Neural cell (in vitro differentiated cells): ENCODE results near the gene TEX11. TPM values are rescaled to one million over a fixed set of nuclear protein-coding genes. Genes with fewer than 3 reads are reported as not detected.

Experiments
- H2AFZ ChIP-seq: fragments of 200-600, 300-800 bp; sonication (generic), shearing (Covaris generic); 2 replicates; pipeline ENCODE4 v1.6.0; 2014; ENCODE audit warnings: low read depth, mild to moderate bottlenecking, antibody characterized with exemption, low read length, moderate library complexity
- H3F3A ChIP-seq: fragments of 200-600 bp; shearing (Covaris generic); 2 replicates; pipeline ENCODE4 v1.6.1; 2016; ENCODE audit warnings: mild to moderate bottlenecking, moderate library complexity, mixed read lengths, antibody characterized with exemption, low read length; ENCODE audit not compliant: insufficient read depth, poor library complexity, severe bottlenecking
- H3K27ac ChIP-seq: fragments of 200-600, 300-800 bp; sonication (generic), shearing (Covaris generic); 2 replicates; pipeline ENCODE4 v1.5.1; 2014; ENCODE audit warnings: mild to moderate bottlenecking, low read length, moderate library complexity
- H3K27me3 ChIP-seq: fragments of 300-800, 200-600 bp; sonication (generic), shearing (Covaris generic); 2 replicates; pipeline ENCODE4 v1.6.0; 2014; ENCODE audit warnings: mild to moderate bottlenecking, low read depth, low read length, moderate library complexity; ENCODE audit not compliant: insufficient read depth
- H3K36me3 ChIP-seq: fragments of 300-800, 200-600 bp; sonication (generic), shearing (Covaris generic); 2 replicates; pipeline ENCODE4 v1.5.1; 2014; ENCODE audit warnings: mild to moderate bottlenecking, antibody characterized with exemption, low read length, moderate library complexity; ENCODE audit not compliant: insufficient read depth
- H3K4me2 ChIP-seq: fragments of 300-800, 200-600 bp; sonication (generic), shearing (Covaris generic); 2 replicates; pipeline ENCODE4 v1.6.0; 2014; ENCODE audit warnings: mild to moderate bottlenecking, low read length
- H3K4me3 ChIP-seq: fragments of 300-800, 200-600 bp; sonication (generic), shearing (Covaris generic); 2 replicates; pipeline ENCODE4 v1.5.1; 2014; ENCODE audit warnings: mild to moderate bottlenecking, low read length, moderate library complexity
- H3K79me2 ChIP-seq: fragments of 200-600 bp; shearing (Covaris generic); replicated peaks from 2 replicates; pipeline ENCODE4 v1.6.0; 2014; ENCODE audit warnings: mild to moderate bottlenecking, low read length, moderate library complexity; ENCODE audit not compliant: insufficient read depth
- H3K9ac ChIP-seq: fragments of 300-800, 200-600 bp; sonication (generic), shearing (Covaris generic); 2 replicates; pipeline ENCODE4 v1.6.1; 2016; ENCODE audit warnings: mild to moderate bottlenecking, low read length, mixed read lengths
- H3K9me2 ChIP-seq: fragments of 200-600 bp; shearing (Covaris generic); 2 replicates; pipeline ENCODE4 v1.6.1; 2016; ENCODE audit warnings: mild to moderate bottlenecking, low read length, mixed read lengths; ENCODE audit not compliant: insufficient read depth
- H3K9me3 ChIP-seq: fragments of 200-600, 300-800 bp; sonication (generic), shearing (Covaris generic); 2 replicates; pipeline ENCODE4 v1.6.1; 2016; ENCODE audit warnings: mild to moderate bottlenecking, mixed run types, low read length, moderate library complexity, mixed read lengths
- H4K20me1 ChIP-seq: fragments of 200-600 bp; shearing (Covaris generic); 2 replicates; pipeline ENCODE4 v1.6.1; 2016; ENCODE audit warnings: mild to moderate bottlenecking, mixed run types; ENCODE audit not compliant: insufficient read depth
- EP300 ChIP-seq: fragments of 450-650 bp; conservative IDR thresholded peaks from 2 replicates; pipeline ENCODE4 v1.6.1; 2014; ENCODE audit warnings: antibody characterized with exemption, mild to moderate bottlenecking, moderate library complexity; ENCODE audit not compliant: poor library complexity, severe bottlenecking
- EZH2 ChIP-seq: fragments of 200-600, 300-800 bp; shearing (Covaris generic), sonication (generic); IDR thresholded peaks from 2 replicates; pipeline ENCODE4 v1.6.1; 2014; ENCODE audit warnings: antibody characterized with exemption, low read length, borderline replicate concordance, mild to moderate bottlenecking; ENCODE audit not compliant: insufficient read depth, poor library complexity, severe bottlenecking
- MXI1 ChIP-seq: fragments of 450-650 bp; conservative IDR thresholded peaks from 2 replicates; pipeline ENCODE4 v1.6.1; 2014; ENCODE audit warnings: antibody characterized with exemption, mild to moderate bottlenecking; ENCODE audit not compliant: poor library complexity, severe bottlenecking
- POLR2AphosphoS5 ChIP-seq: IDR thresholded peaks from 2 replicates; pipeline ENCODE4 v1.6.1; 2012
- RAD21 ChIP-seq: fragments of 450-650 bp; conservative IDR thresholded peaks from 2 replicates; pipeline ENCODE4 v1.6.1; 2014; ENCODE audit warnings: antibody characterized with exemption, mild to moderate bottlenecking, moderate library complexity
- SMC3 ChIP-seq: fragments of 450-650 bp; conservative IDR thresholded peaks from 2 replicates; pipeline ENCODE4 v1.6.1; 2014; ENCODE audit warnings: antibody characterized with exemption, mild to moderate bottlenecking, moderate library complexity; ENCODE audit not compliant: poor library complexity
- TAF1 ChIP-seq: IDR thresholded peaks from 2 replicates; pipeline ENCODE4 v1.6.1; 2012; ENCODE audit warnings: low read depth
- polyA plus RNA-seq: library from polyadenylated mRNA; depleted of rRNA; stranded (reverse); fragments of >200 nt; gene quantifications from 2 replicates; pipeline ENCODE4 v1.2.3, GENCODE V29; 2014
- small RNA-seq, 3 experiments: library from RNA; depleted of rRNA; stranded (forward); fragments of <200 nt; gene quantifications; one replicate each; pipeline ENCODE3, GENCODE V24; 2012
- TF ChIP-seq, protein P1 (sequence below): IDR thresholded peaks from 2 replicates; pipeline ENCODE4 v1.6.1; 2012; ENCODE audit warnings: borderline replicate concordance
- TF ChIP-seq, protein P2 (sequence below): fragments of 450-650 bp; IDR thresholded peaks from 2 replicates; pipeline ENCODE4 v1.5.1; 2014; ENCODE audit warnings: antibody characterized with exemption, mild to moderate bottlenecking, moderate library complexity; ENCODE audit not compliant: poor library complexity, severe bottlenecking

The TEX11 gene
- polyA plus RNA-seq, 1 donor from 2014 or later = not detected

DNA sequence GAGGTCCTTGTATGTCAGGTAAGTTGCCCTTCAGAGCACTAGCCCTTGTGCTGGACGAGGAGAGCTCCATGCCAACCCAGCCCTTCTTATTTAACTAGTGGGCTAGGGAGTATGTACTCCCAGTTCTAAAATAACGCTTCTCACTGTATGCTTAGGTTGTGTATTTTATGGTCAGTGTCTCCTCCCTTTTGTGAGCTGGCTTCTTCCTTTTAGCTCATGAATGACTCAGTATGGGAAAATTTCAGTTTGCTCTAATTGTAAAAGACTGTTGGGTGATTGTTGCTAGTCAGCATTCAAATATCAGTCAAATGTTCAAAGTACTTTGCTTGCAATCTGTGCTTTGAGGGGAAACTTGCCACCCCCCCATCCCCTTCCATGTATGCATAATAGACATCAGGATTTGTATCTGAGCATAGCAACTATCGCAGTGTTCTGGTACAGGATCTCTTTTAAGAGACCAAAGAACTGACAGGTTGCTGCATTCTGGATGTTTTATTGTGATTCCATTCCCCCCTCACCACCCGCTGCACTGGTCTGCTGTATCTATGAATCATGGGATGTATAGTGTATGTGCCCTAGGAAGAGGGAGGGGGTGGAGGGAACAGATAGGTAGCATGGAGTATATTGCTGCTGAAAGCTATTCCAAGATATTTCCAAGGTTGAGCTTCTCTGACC, 429.1 kb downstream of the TEX11 start:
- Histone ChIP-seq H3K9me2 (no peaks in the 10 kb centered on the region), H3K4me2 (no peak overlapping the region), H2AFZ (no peak overlapping the region), H3F3A (no peaks in the 10 kb centered on the region), H3K27ac (no peak overlapping the region), H3K4me3 (no peak overlapping the region), H3K79me2 (peaks cover 11% of the 10 kb centered on the region), H3K36me3 (no peaks in the 10 kb centered on the region), H3K9ac (no peak overlapping the region), H3K9me3 (no peaks in the 10 kb centered on the region), H4K20me1 (no peaks in the 10 kb centered on the region), H3K27me3 (no peaks in the 10 kb centered on the region)
- no peak for TF ChIP-seq EZH2
- no peak for TF ChIP-seq MXI1
- TF ChIP-seq RAD21 = no peak
- no peak for TF ChIP-seq TAF1
- TF ChIP-seq EP300 = no peak
- no peak for TF ChIP-seq SMC3
- TF ChIP-seq, protein P1, sequence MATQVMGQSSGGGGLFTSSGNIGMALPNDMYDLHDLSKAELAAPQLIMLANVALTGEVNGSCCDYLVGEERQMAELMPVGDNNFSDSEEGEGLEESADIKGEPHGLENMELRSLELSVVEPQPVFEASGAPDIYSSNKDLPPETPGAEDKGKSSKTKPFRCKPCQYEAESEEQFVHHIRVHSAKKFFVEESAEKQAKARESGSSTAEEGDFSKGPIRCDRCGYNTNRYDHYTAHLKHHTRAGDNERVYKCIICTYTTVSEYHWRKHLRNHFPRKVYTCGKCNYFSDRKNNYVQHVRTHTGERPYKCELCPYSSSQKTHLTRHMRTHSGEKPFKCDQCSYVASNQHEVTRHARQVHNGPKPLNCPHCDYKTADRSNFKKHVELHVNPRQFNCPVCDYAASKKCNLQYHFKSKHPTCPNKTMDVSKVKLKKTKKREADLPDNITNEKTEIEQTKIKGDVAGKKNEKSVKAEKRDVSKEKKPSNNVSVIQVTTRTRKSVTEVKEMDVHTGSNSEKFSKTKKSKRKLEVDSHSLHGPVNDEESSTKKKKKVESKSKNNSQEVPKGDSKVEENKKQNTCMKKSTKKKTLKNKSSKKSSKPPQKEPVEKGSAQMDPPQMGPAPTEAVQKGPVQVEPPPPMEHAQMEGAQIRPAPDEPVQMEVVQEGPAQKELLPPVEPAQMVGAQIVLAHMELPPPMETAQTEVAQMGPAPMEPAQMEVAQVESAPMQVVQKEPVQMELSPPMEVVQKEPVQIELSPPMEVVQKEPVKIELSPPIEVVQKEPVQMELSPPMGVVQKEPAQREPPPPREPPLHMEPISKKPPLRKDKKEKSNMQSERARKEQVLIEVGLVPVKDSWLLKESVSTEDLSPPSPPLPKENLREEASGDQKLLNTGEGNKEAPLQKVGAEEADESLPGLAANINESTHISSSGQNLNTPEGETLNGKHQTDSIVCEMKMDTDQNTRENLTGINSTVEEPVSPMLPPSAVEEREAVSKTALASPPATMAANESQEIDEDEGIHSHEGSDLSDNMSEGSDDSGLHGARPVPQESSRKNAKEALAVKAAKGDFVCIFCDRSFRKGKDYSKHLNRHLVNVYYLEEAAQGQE = no peak
- TF ChIP-seq, protein P2, sequence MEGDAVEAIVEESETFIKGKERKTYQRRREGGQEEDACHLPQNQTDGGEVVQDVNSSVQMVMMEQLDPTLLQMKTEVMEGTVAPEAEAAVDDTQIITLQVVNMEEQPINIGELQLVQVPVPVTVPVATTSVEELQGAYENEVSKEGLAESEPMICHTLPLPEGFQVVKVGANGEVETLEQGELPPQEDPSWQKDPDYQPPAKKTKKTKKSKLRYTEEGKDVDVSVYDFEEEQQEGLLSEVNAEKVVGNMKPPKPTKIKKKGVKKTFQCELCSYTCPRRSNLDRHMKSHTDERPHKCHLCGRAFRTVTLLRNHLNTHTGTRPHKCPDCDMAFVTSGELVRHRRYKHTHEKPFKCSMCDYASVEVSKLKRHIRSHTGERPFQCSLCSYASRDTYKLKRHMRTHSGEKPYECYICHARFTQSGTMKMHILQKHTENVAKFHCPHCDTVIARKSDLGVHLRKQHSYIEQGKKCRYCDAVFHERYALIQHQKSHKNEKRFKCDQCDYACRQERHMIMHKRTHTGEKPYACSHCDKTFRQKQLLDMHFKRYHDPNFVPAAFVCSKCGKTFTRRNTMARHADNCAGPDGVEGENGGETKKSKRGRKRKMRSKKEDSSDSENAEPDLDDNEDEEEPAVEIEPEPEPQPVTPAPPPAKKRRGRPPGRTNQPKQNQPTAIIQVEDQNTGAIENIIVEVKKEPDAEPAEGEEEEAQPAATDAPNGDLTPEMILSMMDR = no peak
- TF ChIP-seq POLR2AphosphoS5 = no peak

Small RNAs within 50 kb of the gene (small RNA-seq; reads per million reads assigned to genes)
- gene SNORD3E = 0 reads per million in 3 experiments

Other genes starting within 250 kb of the TEX11 start
- gene SLC7A3, start 22.4 kb upstream of the TEX11 start, polyA plus RNA-seq = 1.5 and 2.2 TPM in 2 replicates
- 71.2 and 91.9 TPM in 2 replicates for gene SNX12, start 159.6 kb upstream of the TEX11 start, polyA plus RNA-seq
- gene FOXO4, start 187.1 kb upstream of the TEX11 start, polyA plus RNA-seq = 1.9 and 3.1 TPM in 2 replicates
- gene CXorf65, start 198.0 kb upstream of the TEX11 start, polyA plus RNA-seq = not detected in 2 replicates
- not detected in 2 replicates for gene IL2RG, start 202.9 kb upstream of the TEX11 start, polyA plus RNA-seq
- gene MED12, start 209.9 kb upstream of the TEX11 start, polyA plus RNA-seq = 5.6 and 28.2 TPM in 2 replicates
- 11.7 and 20.0 TPM in 2 replicates for gene NLGN3, start 236.1 kb upstream of the TEX11 start, polyA plus RNA-seq